Kidney epithelial cell (primary cell): ENCODE data around the gene DGKG. TPM values are rescaled to one million over a fixed set of nuclear protein-coding genes. Genes with fewer than 3 reads are reported as not detected.

Experiments
- DNase-seq: peaks from one replicate; pipeline ENCODE4 v3.0.0-alpha.2; 2010; ENCODE audit warnings: low read depth
- H3K27me3 ChIP-seq: 2 replicates; pipeline ENCODE4 v1.6.0; 2011; ENCODE audit warnings: low read length; ENCODE audit not compliant: control insufficient read depth, insufficient read depth
- H3K36me3 ChIP-seq: 2 replicates; pipeline ENCODE4 v1.5.1; 2011; ENCODE audit warnings: low read length; ENCODE audit not compliant: control insufficient read depth, insufficient read depth
- H3K4me3 ChIP-seq: 2 replicates; pipeline ENCODE4 v1.5.1; 2011; ENCODE audit warnings: low read depth, mild to moderate bottlenecking, control low read depth, low read length
- total RNA-seq: library from RNA; depleted of rRNA; stranded (reverse); fragments of >200 nt; gene quantifications from 2 replicates; pipeline ENCODE4 v1.2.3, GENCODE V29; 2015
- TF ChIP-seq, protein P1 (sequence below): IDR thresholded peaks from 2 replicates; pipeline ENCODE4 v1.5.1; 2011; ENCODE audit warnings: mild to moderate bottlenecking, moderate library complexity, low read length, control low read depth, inconsistent platforms; ENCODE audit not compliant: insufficient read depth, poor library complexity, severe bottlenecking

DGKG gene
- total RNA-seq, 1 donor from 2014 or later = 0.04 TPM

DNA sequence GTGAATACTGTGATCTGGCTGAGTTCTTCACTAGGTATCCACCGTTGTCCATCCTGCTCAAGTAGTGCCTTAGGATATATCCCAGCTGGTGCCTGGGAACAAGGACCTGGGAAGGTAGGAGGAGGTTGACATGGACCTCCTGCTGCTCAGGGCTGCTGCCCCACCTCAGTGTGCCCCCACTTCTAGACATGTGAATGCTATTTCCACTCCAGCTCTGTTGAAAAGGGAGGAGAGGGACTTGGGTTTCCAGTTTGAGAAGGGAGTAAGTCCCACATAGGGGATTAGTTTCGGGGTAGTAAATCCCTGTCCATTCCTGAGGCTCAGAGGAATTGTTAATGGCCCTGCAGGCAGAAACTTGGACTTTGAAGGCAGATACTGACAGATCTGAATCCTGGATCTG lies 220.2 kb downstream of the DGKG start:
- H3K36me3 ChIP-seq = no peaks in the 10 kb centered on the region
- no peak for DNase-seq
- TF ChIP-seq, protein P1, sequence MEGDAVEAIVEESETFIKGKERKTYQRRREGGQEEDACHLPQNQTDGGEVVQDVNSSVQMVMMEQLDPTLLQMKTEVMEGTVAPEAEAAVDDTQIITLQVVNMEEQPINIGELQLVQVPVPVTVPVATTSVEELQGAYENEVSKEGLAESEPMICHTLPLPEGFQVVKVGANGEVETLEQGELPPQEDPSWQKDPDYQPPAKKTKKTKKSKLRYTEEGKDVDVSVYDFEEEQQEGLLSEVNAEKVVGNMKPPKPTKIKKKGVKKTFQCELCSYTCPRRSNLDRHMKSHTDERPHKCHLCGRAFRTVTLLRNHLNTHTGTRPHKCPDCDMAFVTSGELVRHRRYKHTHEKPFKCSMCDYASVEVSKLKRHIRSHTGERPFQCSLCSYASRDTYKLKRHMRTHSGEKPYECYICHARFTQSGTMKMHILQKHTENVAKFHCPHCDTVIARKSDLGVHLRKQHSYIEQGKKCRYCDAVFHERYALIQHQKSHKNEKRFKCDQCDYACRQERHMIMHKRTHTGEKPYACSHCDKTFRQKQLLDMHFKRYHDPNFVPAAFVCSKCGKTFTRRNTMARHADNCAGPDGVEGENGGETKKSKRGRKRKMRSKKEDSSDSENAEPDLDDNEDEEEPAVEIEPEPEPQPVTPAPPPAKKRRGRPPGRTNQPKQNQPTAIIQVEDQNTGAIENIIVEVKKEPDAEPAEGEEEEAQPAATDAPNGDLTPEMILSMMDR = no peak
- H3K4me3 ChIP-seq = no peak overlapping the region
- H3K27me3 ChIP-seq = peaks cover 2% of the 10 kb centered on the region

DNA sequence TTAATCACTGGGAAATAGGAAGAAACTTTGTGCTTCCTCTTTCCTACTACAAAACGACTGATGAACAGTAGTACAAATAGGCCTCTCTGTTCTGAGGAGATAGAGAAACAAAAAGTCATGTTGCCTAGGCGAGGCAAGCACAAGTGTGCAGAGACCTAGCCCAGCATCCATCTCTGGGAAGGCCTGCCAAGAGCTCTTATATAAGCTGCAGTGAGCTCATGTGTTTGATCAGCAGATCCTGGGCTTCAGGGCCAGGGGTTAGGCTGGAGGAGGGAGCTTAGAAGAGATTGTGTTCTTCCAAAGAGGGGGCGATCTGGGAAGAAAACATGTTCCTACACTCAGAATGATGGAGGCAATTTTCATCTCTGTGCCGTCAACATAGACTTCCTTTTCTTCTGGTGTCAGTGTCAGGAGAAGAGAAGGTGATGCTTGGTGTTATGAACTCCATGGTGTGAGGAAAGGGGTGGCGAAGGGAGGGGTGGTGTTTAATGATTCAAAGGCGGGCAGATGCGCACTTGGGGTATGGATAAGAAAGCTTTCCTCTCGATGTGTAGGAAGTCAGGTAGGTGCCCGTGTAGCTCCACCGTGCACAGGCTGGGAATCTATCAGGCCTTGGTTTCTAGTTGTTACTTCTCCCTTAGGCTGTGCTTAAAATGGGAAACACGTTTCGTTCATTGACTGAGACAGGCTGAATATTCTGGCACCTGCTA lies 223.6 kb downstream of the DGKG start:
- no peak for DNase-seq
- TF ChIP-seq, protein P1 = no peak
- peaks cover 2% of the 10 kb centered on the region for H3K27me3 ChIP-seq
- no peaks in the 10 kb centered on the region for H3K36me3 ChIP-seq
- no peak overlapping the region for H3K4me3 ChIP-seq

DNA sequence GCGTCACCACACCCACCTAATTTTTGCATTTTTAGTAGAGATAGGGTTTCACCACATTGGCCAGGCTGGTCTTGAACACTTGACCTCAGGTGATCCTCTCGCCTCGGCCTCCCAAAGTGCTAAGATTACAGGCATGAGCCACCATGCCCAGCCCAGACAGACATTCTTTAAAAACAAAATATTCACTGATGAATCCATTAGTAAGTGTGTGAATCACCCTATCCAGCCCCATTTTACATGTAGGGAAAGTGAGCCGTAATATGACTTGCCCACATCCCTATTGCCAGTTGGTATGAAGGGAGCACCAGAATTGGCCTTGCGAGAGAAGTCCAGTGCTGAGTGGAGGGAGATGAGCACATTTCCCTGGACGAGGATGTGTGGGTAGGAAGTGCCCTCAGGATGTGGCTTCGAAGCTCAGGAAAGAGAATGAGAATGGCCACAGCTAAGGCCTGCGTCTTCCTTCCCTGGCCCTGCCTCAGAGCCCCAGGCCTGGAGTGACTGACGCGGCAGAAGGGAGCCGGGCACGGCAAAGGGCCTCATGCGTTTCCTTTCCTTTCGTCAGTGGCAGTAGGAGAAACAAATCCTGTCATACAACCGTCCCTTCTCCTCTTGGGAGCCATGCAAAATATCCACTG lies 224.9 kb downstream of the DGKG start:
- no peak for DNase-seq
- Histone ChIP-seq H3K4me3 (no peak overlapping the region), H3K36me3 (no peaks in the 10 kb centered on the region), H3K27me3 (peaks cover 2% of the 10 kb centered on the region)
- TF ChIP-seq, protein P1 = no peak

DNA sequence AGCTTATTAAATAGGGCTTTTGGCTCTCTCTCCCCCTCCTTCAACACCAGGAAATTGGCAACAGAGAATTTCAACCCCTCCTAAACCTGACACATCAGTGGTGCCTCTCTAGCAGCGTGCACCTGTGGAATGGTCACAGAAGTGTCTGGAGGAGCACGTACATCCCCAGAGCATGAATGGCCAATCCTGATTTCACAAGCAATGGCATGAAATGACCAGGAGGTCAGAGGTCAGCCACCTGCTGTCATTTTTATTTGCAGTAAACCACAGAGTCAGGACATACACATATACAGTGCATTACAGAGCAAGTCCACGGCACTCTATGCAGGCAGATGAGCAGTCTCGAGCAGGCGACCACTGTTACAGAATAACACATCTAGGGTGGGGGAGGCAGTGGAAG lies 228.1 kb downstream of the DGKG start:
- Histone ChIP-seq H3K36me3 (no peaks in the 10 kb centered on the region), H3K27me3 (peaks cover 2% of the 10 kb centered on the region), H3K4me3 (no peak overlapping the region)
- TF ChIP-seq, protein P1 = no peak
- DNase-seq = no peak

DNA sequence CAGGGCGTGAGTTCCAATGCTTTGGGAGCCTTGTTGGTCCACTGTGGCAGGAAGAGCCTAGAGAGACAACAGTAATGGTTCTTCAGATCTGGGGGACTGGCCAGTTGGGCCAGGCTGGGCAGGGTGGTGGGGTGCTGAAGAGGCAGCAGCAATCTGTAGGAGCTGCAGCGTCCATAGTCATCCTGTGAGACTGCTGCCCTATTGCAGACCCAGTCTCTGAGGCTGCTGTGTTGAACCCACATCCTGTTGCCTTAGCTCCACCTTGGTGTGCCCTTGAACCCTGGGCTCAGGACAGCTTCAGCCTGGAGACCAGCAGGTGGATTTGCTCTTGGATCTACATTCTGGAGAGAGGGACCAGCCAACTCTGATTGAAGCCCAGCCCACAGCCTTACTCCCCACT lies 229.5 kb downstream of the DGKG start:
- peaks cover 2% of the 10 kb centered on the region for H3K27me3 ChIP-seq
- DNase-seq = no peak
- no peaks in the 10 kb centered on the region for H3K36me3 ChIP-seq
- no peak overlapping the region for H3K4me3 ChIP-seq
- TF ChIP-seq, protein P1 = no peak
